ENCODE data around the gene ASPN. TPM values are rescaled to one million over a fixed set of nuclear protein-coding genes. Genes with fewer than 3 reads are reported as not detected.

ASPN gene
- total RNA-seq, 2 experiments from 2014 or later: not detected

GRCh38 chr9:92463984-92464383 is 18.3 kb downstream of the ASPN start:
- Histone ChIP-seq H3K9me2 (ENCODE audit: insufficient read depth, low read length) (no peaks in the 10 kb centered on the region), H3K4me2 (ENCODE audit: low read length) (no peak overlapping the region), H3K4me3 (ENCODE audit: low read depth, low read length, poor library complexity, severe bottlenecking) (no peak overlapping the region), H4K20me1 (ENCODE audit: insufficient read depth, low read length) (no peaks in the 10 kb centered on the region), H3K4me1 (ENCODE audit: insufficient read depth, low read length, poor library complexity, severe bottlenecking) (no peaks in the 10 kb centered on the region), H3K36me3 (ENCODE audit: insufficient read depth, low read length) (no peaks in the 10 kb centered on the region), H3K79me2 (ENCODE audit: insufficient read depth, low read depth, low read length) (no peaks in the 10 kb centered on the region), H3K9me3 (ENCODE audit: low read length) (no peaks in the 10 kb centered on the region), H3K27ac (ENCODE audit: low read depth, low read length, poor library complexity, severe bottlenecking) (no peak overlapping the region), H2AFZ (ENCODE audit: low read length) (no peak overlapping the region)
- no peak for TF ChIP-seq CTCF (conservative IDR thresholded peaks at IDR 0.05; ENCODE audit: low read length)
- no peak for TF ChIP-seq EZH2phosphoT487 (IDR thresholded peaks at IDR 0.05; ENCODE audit: borderline replicate concordance, low read depth, low read length)
- intact Hi-C loops (cut with micrococcal nuclease; ENCODE audit: unreplicated experiment): no loop called here
- no peak for DNase-seq (ENCODE audit: low spot score)
- CTCF ChIA-PET (ENCODE audit: unreplicated experiment): no interaction called here
- BruUV-seq (replicated peaks): no TSS peak
- POLR2A ChIA-PET: interaction anchor here (0.7 kb wide), 1 partner anchor 144 kb away, joined by 4 read pairs; no protein-coding TSS in a partner anchor

GRCh38 chr9:92463387-92463786 is 18.9 kb downstream of the ASPN start:
- ChIA-PET POLR2A (interaction anchor here (0.7 kb wide), 1 partner anchor 144 kb away, joined by 4 read pairs; no protein-coding TSS in a partner anchor), CTCF (ENCODE audit: unreplicated experiment) (no interaction called here)
- no TSS peak for BruUV-seq (replicated peaks)
- H3K4me1 ChIP-seq (ENCODE audit: insufficient read depth, low read length, poor library complexity, severe bottlenecking): no peaks in the 10 kb centered on the region
- no peak for DNase-seq (ENCODE audit: low spot score)
- H3K9me3 ChIP-seq (ENCODE audit: low read length): no peaks in the 10 kb centered on the region
- H3K4me2 ChIP-seq (ENCODE audit: low read length): no peak overlapping the region
- H3K36me3 ChIP-seq (ENCODE audit: insufficient read depth, low read length): no peaks in the 10 kb centered on the region
- H3K27ac ChIP-seq (ENCODE audit: low read depth, low read length, poor library complexity, severe bottlenecking): no peak overlapping the region
- intact Hi-C loops (cut with micrococcal nuclease; ENCODE audit: unreplicated experiment): no loop called here
- no peaks in the 10 kb centered on the region for H3K79me2 ChIP-seq (ENCODE audit: insufficient read depth, low read depth, low read length)
- H3K9me2 ChIP-seq (ENCODE audit: insufficient read depth, low read length): no peaks in the 10 kb centered on the region
- no peak for TF ChIP-seq CTCF (conservative IDR thresholded peaks at IDR 0.05; ENCODE audit: low read length)
- no peak for TF ChIP-seq EZH2phosphoT487 (IDR thresholded peaks at IDR 0.05; ENCODE audit: borderline replicate concordance, low read depth, low read length)
- H4K20me1 ChIP-seq (ENCODE audit: insufficient read depth, low read length): no peaks in the 10 kb centered on the region
- H3K4me3 ChIP-seq (ENCODE audit: low read depth, low read length, poor library complexity, severe bottlenecking): no peak overlapping the region
- H2AFZ ChIP-seq (ENCODE audit: low read length): no peak overlapping the region

- ChIA-PET CTCF (ENCODE audit: unreplicated experiment) (no interaction called here), POLR2A (no interaction called here)
- Histone ChIP-seq H4K20me1 (ENCODE audit: insufficient read depth, low read length) (no peaks in the 10 kb centered on the region), H3K79me2 (ENCODE audit: insufficient read depth, low read depth, low read length) (no peaks in the 10 kb centered on the region), H3K9me2 (ENCODE audit: insufficient read depth, low read length) (no peaks in the 10 kb centered on the region), H3K4me3 (ENCODE audit: low read depth, low read length, poor library complexity, severe bottlenecking) (no peak overlapping the region), H3K4me1 (ENCODE audit: insufficient read depth, low read length, poor library complexity, severe bottlenecking) (no peaks in the 10 kb centered on the region), H3K36me3 (ENCODE audit: insufficient read depth, low read length) (no peaks in the 10 kb centered on the region), H2AFZ (ENCODE audit: low read length) (no peak overlapping the region), H3K27ac (ENCODE audit: low read depth, low read length, poor library complexity, severe bottlenecking) (no peak overlapping the region), H3K4me2 (ENCODE audit: low read length) (no peak overlapping the region), H3K9me3 (ENCODE audit: low read length) (no peaks in the 10 kb centered on the region)
- no peak for DNase-seq (ENCODE audit: low spot score)
- TF ChIP-seq EZH2phosphoT487 (IDR thresholded peaks at IDR 0.05; ENCODE audit: borderline replicate concordance, low read depth, low read length) (no peak), CTCF (conservative IDR thresholded peaks at IDR 0.05; ENCODE audit: low read length) (no peak)
- intact Hi-C loops (cut with micrococcal nuclease; ENCODE audit: unreplicated experiment): no loop called here
- no TSS peak for BruUV-seq (replicated peaks)
Measured at GRCh38 chr9:92457576-92457975, 24.7 kb downstream of the ASPN start.
